Mesenchymal stem cell (in vitro differentiated cells and primary cell): Measurements from ENCODE around the gene SYT11.

ENCODE experiments used
- DNase-seq: peaks from one replicate; pipeline ENCODE4 v3.0.0-alpha.2; 2013
- H2AFZ ChIP-seq: one replicate; pipeline ENCODE4 v1.6.1; 2013; ENCODE audit warnings: low read depth, mild to moderate bottlenecking, control low read depth, inconsistent platforms, low read length, moderate library complexity
- H2AK5ac ChIP-seq: 2 replicates; pipeline ENCODE4 v1.6.1; 2013; ENCODE audit warnings: low read length, moderate library complexity, mild to moderate bottlenecking, inconsistent platforms; ENCODE audit not compliant: severe bottlenecking
- H2BK120ac ChIP-seq: one replicate; pipeline ENCODE4 v1.6.1; 2013; ENCODE audit warnings: low read depth, mild to moderate bottlenecking, inconsistent platforms, low read length, moderate library complexity
- H2BK12ac ChIP-seq, 2 experiments: one replicate each; pipeline ENCODE4 v1.6.1; 2013; ENCODE audit warnings: inconsistent platforms in 2 of 2, low read length in 2 of 2, mild to moderate bottlenecking in 2 of 2, moderate library complexity in 2 of 2, control low read depth in 1 of 2
- H2BK15ac ChIP-seq: one replicate; pipeline ENCODE4 v1.6.1; 2013; ENCODE audit warnings: mild to moderate bottlenecking, low read depth, inconsistent platforms; ENCODE audit not compliant: poor library complexity, severe bottlenecking
- H2BK5ac ChIP-seq: 2 replicates; pipeline ENCODE4 v1.6.1; 2013; ENCODE audit warnings: low read depth, mild to moderate bottlenecking, low read length, control low read depth, inconsistent platforms; ENCODE audit not compliant: poor library complexity, severe bottlenecking
- H3K14ac ChIP-seq, 2 experiments: one replicate each; pipeline ENCODE4 v1.6.1; 2013; ENCODE audit warnings: inconsistent platforms in 2 of 2, low read length in 2 of 2, control low read depth in 1 of 2, mild to moderate bottlenecking in 1 of 2, moderate library complexity in 1 of 2
- H3K18ac ChIP-seq, 2 experiments: one replicate each; pipeline ENCODE4 v1.6.1; 2013; ENCODE audit warnings: inconsistent platforms in 2 of 2, low read length in 2 of 2, control low read depth in 1 of 2, low read depth in 1 of 2, mild to moderate bottlenecking in 1 of 2
- H3K23ac ChIP-seq, 2 experiments: one replicate each; pipeline ENCODE4 v1.6.1; 2013; ENCODE audit warnings: inconsistent platforms in 2 of 2, low read length in 2 of 2, mild to moderate bottlenecking in 2 of 2, moderate library complexity in 2 of 2, control low read depth in 1 of 2
- H3K27ac ChIP-seq: 2 replicates; pipeline ENCODE4 v1.5.1; 2013; ENCODE audit warnings: mild to moderate bottlenecking, moderate library complexity, low read length, control low read depth, inconsistent platforms; ENCODE audit not compliant: poor library complexity, severe bottlenecking
- H3K27me3 ChIP-seq, 2 experiments: 2 replicates each; pipeline versions ENCODE4 v1.6.1 to v1.7.0; 2013; ENCODE audit warnings: low read length in 2 of 2, mild to moderate bottlenecking in 2 of 2, moderate library complexity in 2 of 2, control low read depth in 1 of 2, inconsistent platforms in 1 of 2; ENCODE audit not compliant: control insufficient read depth in 1 of 2, insufficient read depth in 1 of 2
- H3K36me3 ChIP-seq, 2 experiments: 2 replicates each; pipeline versions ENCODE4 v1.6.1 to v1.7.0; 2013; ENCODE audit warnings: low read length in 2 of 2, control low read depth in 1 of 2, inconsistent platforms in 1 of 2, low read depth in 1 of 2, mild to moderate bottlenecking in 1 of 2; ENCODE audit not compliant: insufficient read depth in 2 of 2, control insufficient read depth in 1 of 2
- H3K4ac ChIP-seq, 2 experiments: one replicate each; pipeline ENCODE4 v1.6.1; 2013; ENCODE audit warnings: inconsistent platforms in 2 of 2, low read length in 2 of 2, mild to moderate bottlenecking in 2 of 2, moderate library complexity in 2 of 2, control low read depth in 1 of 2, low read depth in 1 of 2
- H3K4me1 ChIP-seq: 2 replicates; pipeline ENCODE4 v1.6.1; 2013; ENCODE audit warnings: low read depth, low read length, control low read depth; ENCODE audit not compliant: control insufficient read depth, insufficient read depth
- H3K4me2 ChIP-seq: 2 replicates; pipeline ENCODE4 v1.6.1; 2013; ENCODE audit warnings: low read length, mild to moderate bottlenecking, inconsistent platforms; ENCODE audit not compliant: poor library complexity, severe bottlenecking
- H3K4me3 ChIP-seq, 2 experiments: 2 replicates each; pipeline versions ENCODE4 v1.5.1 to v1.7.0; 2013; ENCODE audit warnings: low read length in 2 of 2, mild to moderate bottlenecking in 2 of 2, control low read depth in 1 of 2, low read depth in 1 of 2; ENCODE audit not compliant: insufficient read depth in 1 of 2
- H3K79me1 ChIP-seq: replicated peaks from 2 replicates; pipeline ENCODE4 v1.6.1; 2013; ENCODE audit warnings: mild to moderate bottlenecking, control low read depth, low read length, inconsistent platforms; ENCODE audit not compliant: poor library complexity, severe bottlenecking
- H3K9ac ChIP-seq: 2 replicates; pipeline ENCODE4 v1.7.0; 2013; ENCODE audit warnings: mild to moderate bottlenecking, low read length, moderate library complexity
- H3K9me3 ChIP-seq: 2 replicates; pipeline ENCODE4 v1.7.0; 2013; ENCODE audit warnings: mild to moderate bottlenecking, low read length; ENCODE audit not compliant: control insufficient read depth
- H4K8ac ChIP-seq: one replicate; pipeline ENCODE4 v1.6.1; 2013; ENCODE audit warnings: inconsistent platforms, mild to moderate bottlenecking, low read length, moderate library complexity
- H4K91ac ChIP-seq: one replicate; pipeline ENCODE4 v1.6.1; 2013; ENCODE audit warnings: mild to moderate bottlenecking, low read length, inconsistent platforms
- WGBS: methylation state at CpG from one replicate; pipeline ENCODE4 v1.1.7; 2013; ENCODE audit warnings: mixed read lengths; 5-methylcytosine and 5-hydroxymethylcytosine counted together

The SYT11 gene

DNA sequence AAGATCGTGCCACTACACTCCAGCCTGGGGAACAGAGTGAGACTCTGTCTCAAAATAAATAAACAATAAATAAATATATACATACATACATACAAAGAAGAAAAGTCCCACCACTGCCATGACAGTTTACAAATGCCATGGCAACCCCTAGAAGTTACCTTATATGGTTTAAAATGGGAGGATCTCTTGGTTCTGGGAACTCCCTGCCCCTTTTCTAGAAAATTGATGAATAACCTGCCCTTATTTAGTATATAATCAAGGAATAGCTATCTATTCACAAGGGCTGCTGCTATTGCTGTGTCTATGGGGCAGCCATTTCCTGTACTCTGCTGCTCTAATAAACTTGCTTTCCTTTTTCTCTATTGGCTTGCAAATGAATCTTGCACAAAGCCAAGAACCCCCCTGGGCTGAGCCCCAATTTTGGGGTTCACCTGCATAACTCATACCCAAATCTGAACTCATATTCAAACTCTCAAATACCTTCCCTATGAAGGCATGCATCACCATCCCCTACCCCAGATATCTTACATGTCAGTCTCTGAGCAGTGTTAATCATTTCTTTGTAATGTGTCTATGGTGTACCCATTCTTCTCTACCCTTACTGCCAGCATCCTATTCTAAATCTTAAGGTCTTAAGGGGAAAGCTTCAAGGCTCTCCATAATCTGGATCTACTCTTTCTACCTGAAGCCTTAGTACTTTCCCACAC, 11.4 kb upstream of the SYT11 start:
- H3K4ac ChIP-seq = no peak overlapping the region
- H3K27me3 ChIP-seq = no peaks in the 10 kb centered on the region
- H3K27ac ChIP-seq = no peak overlapping the region
- WGBS = no CpG with 5 or more reads among the region's 1 CpG
- H3K36me3 ChIP-seq = peaks cover 47 to 73% of the 10 kb centered on the region in 2 experiments
- no peak overlapping the region for H3K18ac ChIP-seq
- H3K9me3 ChIP-seq = no peaks in the 10 kb centered on the region
- H3K23ac ChIP-seq = no peak overlapping the region
- H4K8ac ChIP-seq = no peak overlapping the region
- no peak overlapping the region for H2AK5ac ChIP-seq
- no peak overlapping the region for H3K4me3 ChIP-seq
- no peak overlapping the region for H4K91ac ChIP-seq
- H3K79me1 ChIP-seq = peaks cover 20% of the 10 kb centered on the region
- H2BK120ac ChIP-seq = no peak overlapping the region
- H2BK12ac ChIP-seq = no peak overlapping the region
- H3K4me2 ChIP-seq = no peak overlapping the region
- no peak overlapping the region for H2BK5ac ChIP-seq
- no peak overlapping the region for H2AFZ ChIP-seq
- DNase-seq = no peak
- no peak overlapping the region for H2BK15ac ChIP-seq
- H3K14ac ChIP-seq = no peak overlapping the region
- H3K4me1 ChIP-seq = no peaks in the 10 kb centered on the region
- H3K9ac ChIP-seq = no peak overlapping the region

DNA sequence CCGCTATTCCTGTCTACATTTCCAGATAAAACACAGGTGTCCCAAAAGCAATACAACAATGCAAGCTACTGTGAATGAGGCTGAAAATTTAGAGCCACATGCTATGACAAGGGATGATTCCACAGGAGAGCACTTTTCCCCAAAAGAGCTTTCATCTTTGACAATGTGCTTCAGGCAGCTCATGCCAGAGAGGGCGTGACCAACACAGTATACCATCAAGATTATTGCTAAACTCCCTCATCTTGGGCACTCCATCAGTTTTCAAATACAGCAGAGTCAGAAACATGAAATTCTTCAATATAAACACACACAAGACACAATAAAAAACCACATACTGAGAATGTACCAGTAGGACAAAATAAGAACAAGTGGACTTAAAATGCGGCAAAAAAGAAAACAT, 9.0 kb upstream of the SYT11 start:
- H2BK120ac ChIP-seq = no peak overlapping the region
- no peaks in the 10 kb centered on the region for H3K9me3 ChIP-seq
- H3K23ac ChIP-seq = no peak overlapping the region
- no peak overlapping the region for H3K4me3 ChIP-seq
- WGBS = 93% methylated on average over 3 of the region's 3 CpGs
- H2BK12ac ChIP-seq = no peak overlapping the region
- H3K4ac ChIP-seq = no peak overlapping the region
- no peak overlapping the region for H4K8ac ChIP-seq
- peaks cover 10% of the 10 kb centered on the region for H3K79me1 ChIP-seq
- no peak overlapping the region for H2AK5ac ChIP-seq
- no peak overlapping the region for H2AFZ ChIP-seq
- no peak overlapping the region for H4K91ac ChIP-seq
- peaks cover 47 to 73% of the 10 kb centered on the region in 2 experiments for H3K36me3 ChIP-seq
- H3K18ac ChIP-seq = no peak overlapping the region
- no peak overlapping the region for H2BK15ac ChIP-seq
- no peak overlapping the region for H3K27ac ChIP-seq
- H3K27me3 ChIP-seq = no peaks in the 10 kb centered on the region
- H3K4me2 ChIP-seq = no peak overlapping the region
- no peak overlapping the region for H2BK5ac ChIP-seq
- DNase-seq = no peak
- no peak overlapping the region for H3K14ac ChIP-seq
- no peak overlapping the region for H3K9ac ChIP-seq
- H3K4me1 ChIP-seq = no peaks in the 10 kb centered on the region

DNA sequence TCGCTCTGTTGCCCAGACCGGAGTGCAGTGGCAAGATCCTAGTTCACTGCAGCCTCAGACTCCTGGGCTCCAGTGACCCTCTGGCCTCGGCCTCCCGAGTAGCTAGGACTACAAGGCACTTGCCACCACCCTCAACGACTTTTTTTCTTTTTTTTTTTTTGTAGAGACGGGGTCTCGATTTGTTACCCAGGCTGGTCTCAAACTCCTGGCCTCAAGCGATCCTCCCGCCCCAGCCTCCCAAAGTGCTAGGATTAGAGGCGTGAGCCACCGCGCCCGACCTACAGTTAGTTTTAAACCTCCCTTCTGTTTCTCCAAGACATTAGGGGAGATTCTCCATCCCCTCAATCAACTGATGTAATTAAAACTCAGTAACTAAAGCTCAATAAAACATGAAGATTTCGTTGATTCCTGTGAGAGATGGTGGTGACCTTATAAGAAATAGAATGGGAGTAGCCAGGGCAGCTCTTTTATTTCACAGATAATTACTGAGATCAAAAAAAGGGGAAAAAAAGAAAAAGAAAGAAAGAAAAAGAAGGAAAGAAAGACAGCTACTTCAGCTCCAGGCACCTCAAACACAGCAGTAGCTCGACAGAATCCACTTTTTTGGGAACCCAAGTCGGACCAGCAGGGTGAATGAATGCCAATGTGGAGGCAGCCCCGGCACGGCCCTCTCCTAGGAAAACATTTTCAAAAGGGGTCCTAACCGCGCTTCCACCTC, 3.0 kb upstream of the SYT11 start:
- Histone ChIP-seq H2AK5ac (peak overlapping the region; percentile 26), H3K4me2 (peak overlapping the region; percentile 86), H4K8ac (peak overlapping the region; percentile 59), H2BK5ac (no peak overlapping the region), H3K36me3 (peaks cover 24 to 38% of the 10 kb centered on the region in 2 experiments), H3K27me3 (no peaks in the 10 kb centered on the region), H3K4ac (peak overlapping the region in 1 of 2 experiments; percentile 84), H3K23ac (no peak overlapping the region), H3K27ac (peak overlapping the region; percentile 1), H2BK120ac (peak overlapping the region; percentile 54), H3K14ac (peak overlapping the region in 1 of 2 experiments; percentile 100), H2BK15ac (no peak overlapping the region), H3K9me3 (no peaks in the 10 kb centered on the region), H3K4me3 (peak overlapping the region; percentile 78 to 95), H2AFZ (peak overlapping the region; percentile 75), H3K9ac (peak overlapping the region; percentile 95), H4K91ac (peak overlapping the region; percentile 70), H3K4me1 (peaks cover 7% of the 10 kb centered on the region), H3K79me1 (peaks cover 5% of the 10 kb centered on the region), H3K18ac (peak overlapping the region; percentile 88 to 99), H2BK12ac (no peak overlapping the region)
- 59% methylated on average over 19 of the region's 20 CpGs for WGBS
- DNase-seq = no peak
